Fibroblast of upper back skin (primary cell): Measurements from ENCODE around the gene RAC2.
A peak's percentile ranks its signal among the peaks of the same experiment; 100 is the strongest.
"Not testable (repeated sequence)": the region's sequence is repeated elsewhere in the genome, so short reads cannot be mapped to it uniquely, and the experiment has no call there.

Experiments used
- DNase-seq: peaks from one replicate; pipeline ENCODE4 v3.0.0-alpha.2; 2013

RAC2 gene

GRCh38 chr22:37201443-37201820 is 42.6 kb downstream of the RAC2 start:
- not testable (repeated sequence) for DNase-seq

GRCh38 chr22:37199760-37200108 is 44.3 kb downstream of the RAC2 start:
- DNase-seq, result no peak

- DNase-seq, result peak; percentile 97
These were observed 44.8 kb downstream of the RAC2 start for GRCh38 chr22:37199103-37199759.

- peak; percentile 72 for DNase-seq
These were observed 45.6 kb downstream of the RAC2 start for GRCh38 chr22:37198258-37199102.

GRCh38 chr22:37197451-37198257 is 46.4 kb downstream of the RAC2 start:
- no peak for DNase-seq

- DNase-seq, result peak; percentile 82
These were observed 47.3 kb downstream of the RAC2 start for GRCh38 chr22:37196539-37197450.

GRCh38 chr22:37195921-37196320 is 48.1 kb downstream of the RAC2 start:
- DNase-seq, result no peak

GRCh38 chr22:37194750-37195149 is 49.3 kb downstream of the RAC2 start:
- DNase-seq, result no peak

- DNase-seq, result no peak
These were observed 50.4 kb downstream of the RAC2 start for GRCh38 chr22:37193629-37194191.

- DNase-seq, result no peak
These were observed 51.3 kb downstream of the RAC2 start for GRCh38 chr22:37192741-37193140.

GRCh38 chr22:37192204-37192603 is 51.9 kb downstream of the RAC2 start:
- no peak for DNase-seq

- no peak for DNase-seq
These were observed 53.7 kb downstream of the RAC2 start for GRCh38 chr22:37190262-37190780.

- peak; percentile 46 for DNase-seq
These were observed 55.1 kb downstream of the RAC2 start for GRCh38 chr22:37188901-37189466.

- peak; percentile 63 for DNase-seq
These were observed 55.9 kb downstream of the RAC2 start, which contains the start of gene C1QTNF6 for GRCh38 chr22:37187891-37188761. C1QTNF6 (minus strand) TSS chr22:37188247; CDS start chr22:37188213, 34 bp downstream.

GRCh38 chr22:37187552-37187890 is 56.5 kb downstream of the RAC2 start:
- peak; percentile 47 for DNase-seq

GRCh38 chr22:37186997-37187522 is 57.0 kb downstream of the RAC2 start:
- no peak for DNase-seq

- DNase-seq, result peak; percentile 71
These were observed 57.7 kb downstream of the RAC2 start for GRCh38 chr22:37186228-37186996.

GRCh38 chr22:37185646-37186227 is 58.3 kb downstream of the RAC2 start:
- DNase-seq, result no peak
